Lower leg skin (tissue), 3 donors: ENCODE results near the gene HARS1.

Source experiments
- CTCF ChIP-seq, 3 donors: fragments of 450-650 bp; IDR thresholded peaks; one replicate each; pipeline ENCODE4 v1.5.1; 2016; ENCODE audit warnings: antibody characterized with exemption in 3 of 3, mild to moderate bottlenecking in 3 of 3, moderate library complexity in 2 of 3
- POLR2A ChIP-seq, 2 donors: fragments of 450-650 bp; IDR thresholded peaks; one replicate each; pipeline ENCODE4 v1.6.1; 2016 to 2017; ENCODE audit warnings: antibody characterized with exemption in 2 of 2, mild to moderate bottlenecking in 1 of 2, moderate library complexity in 1 of 2

- TF ChIP-seq CTCF (IDR thresholded peaks at IDR 0.05) = no peak
- TF ChIP-seq POLR2A (IDR thresholded peaks at IDR 0.05) = no peak
Measured at GRCh38 chr5:140658870-140659269, 32.3 kb downstream of the HARS1 start.
